ENCODE results near the gene PITPNM3. TPM values are rescaled to one million over a fixed set of nuclear protein-coding genes. Genes with fewer than 3 reads are reported as not detected.

The PITPNM3 gene
- total RNA-seq, 1 donor from 2014 or later: 1.4 TPM

DNA sequence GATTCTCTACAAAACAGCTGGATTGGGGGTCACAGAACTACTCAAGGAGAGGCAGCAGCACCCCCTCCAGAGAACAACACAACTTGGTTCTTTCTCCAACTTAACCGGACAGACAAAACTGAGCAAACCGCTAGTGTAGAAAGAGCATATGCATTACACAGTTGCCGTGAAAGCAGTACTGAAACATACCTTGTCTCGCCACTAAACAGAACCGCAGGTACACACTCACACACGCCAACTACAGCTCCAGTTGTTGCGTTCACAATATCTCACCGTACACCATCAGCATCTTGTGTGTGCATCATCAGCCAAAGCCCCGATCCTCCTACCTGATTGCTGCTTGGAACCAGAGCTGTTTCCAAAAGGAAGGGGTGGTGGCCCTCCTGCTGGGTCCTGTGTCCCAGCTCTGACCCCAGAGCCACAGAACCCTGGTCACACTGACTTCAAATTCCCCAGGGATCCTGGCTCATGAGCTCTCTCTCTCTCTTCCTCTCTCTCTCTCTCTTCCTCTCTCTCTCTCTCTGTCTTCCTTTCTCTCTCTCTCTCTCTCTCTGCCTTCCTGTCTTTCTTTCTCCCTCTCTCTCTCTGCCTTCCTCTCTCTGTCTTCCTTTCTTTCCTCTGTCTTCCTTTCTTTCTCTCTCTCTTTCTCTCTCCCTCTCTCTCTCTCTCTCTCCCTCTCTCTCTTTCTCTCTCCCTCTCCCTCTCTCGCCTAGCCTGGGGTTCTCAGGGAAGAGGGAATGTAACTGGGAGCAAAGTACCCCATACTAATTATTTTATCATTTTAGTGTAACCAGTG lies 103.7 kb downstream of the PITPNM3 start:
- TF ChIP-seq, protein P1, sequence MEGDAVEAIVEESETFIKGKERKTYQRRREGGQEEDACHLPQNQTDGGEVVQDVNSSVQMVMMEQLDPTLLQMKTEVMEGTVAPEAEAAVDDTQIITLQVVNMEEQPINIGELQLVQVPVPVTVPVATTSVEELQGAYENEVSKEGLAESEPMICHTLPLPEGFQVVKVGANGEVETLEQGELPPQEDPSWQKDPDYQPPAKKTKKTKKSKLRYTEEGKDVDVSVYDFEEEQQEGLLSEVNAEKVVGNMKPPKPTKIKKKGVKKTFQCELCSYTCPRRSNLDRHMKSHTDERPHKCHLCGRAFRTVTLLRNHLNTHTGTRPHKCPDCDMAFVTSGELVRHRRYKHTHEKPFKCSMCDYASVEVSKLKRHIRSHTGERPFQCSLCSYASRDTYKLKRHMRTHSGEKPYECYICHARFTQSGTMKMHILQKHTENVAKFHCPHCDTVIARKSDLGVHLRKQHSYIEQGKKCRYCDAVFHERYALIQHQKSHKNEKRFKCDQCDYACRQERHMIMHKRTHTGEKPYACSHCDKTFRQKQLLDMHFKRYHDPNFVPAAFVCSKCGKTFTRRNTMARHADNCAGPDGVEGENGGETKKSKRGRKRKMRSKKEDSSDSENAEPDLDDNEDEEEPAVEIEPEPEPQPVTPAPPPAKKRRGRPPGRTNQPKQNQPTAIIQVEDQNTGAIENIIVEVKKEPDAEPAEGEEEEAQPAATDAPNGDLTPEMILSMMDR (conservative IDR thresholded peaks at IDR 0.05): no peak
- no peaks in the 10 kb centered on the region for H3K9me3 Mint-ChIP-seq
- peaks cover 9% of the 10 kb centered on the region for H3K36me3 Mint-ChIP-seq (ENCODE audit: low read depth)
- peaks cover 11% of the 10 kb centered on the region for H3K27me3 Mint-ChIP-seq (ENCODE audit: low read depth)
- H3K4me1 Mint-ChIP-seq: peaks cover 53% of the 10 kb centered on the region
- no peak overlapping the region for H3K27ac Mint-ChIP-seq (ENCODE audit: unreplicated experiment)
- H3K4me3 Mint-ChIP-seq: peak overlapping the region; percentile 74
- DNase-seq (ENCODE audit: low read depth, low spot score): no peak

DNA sequence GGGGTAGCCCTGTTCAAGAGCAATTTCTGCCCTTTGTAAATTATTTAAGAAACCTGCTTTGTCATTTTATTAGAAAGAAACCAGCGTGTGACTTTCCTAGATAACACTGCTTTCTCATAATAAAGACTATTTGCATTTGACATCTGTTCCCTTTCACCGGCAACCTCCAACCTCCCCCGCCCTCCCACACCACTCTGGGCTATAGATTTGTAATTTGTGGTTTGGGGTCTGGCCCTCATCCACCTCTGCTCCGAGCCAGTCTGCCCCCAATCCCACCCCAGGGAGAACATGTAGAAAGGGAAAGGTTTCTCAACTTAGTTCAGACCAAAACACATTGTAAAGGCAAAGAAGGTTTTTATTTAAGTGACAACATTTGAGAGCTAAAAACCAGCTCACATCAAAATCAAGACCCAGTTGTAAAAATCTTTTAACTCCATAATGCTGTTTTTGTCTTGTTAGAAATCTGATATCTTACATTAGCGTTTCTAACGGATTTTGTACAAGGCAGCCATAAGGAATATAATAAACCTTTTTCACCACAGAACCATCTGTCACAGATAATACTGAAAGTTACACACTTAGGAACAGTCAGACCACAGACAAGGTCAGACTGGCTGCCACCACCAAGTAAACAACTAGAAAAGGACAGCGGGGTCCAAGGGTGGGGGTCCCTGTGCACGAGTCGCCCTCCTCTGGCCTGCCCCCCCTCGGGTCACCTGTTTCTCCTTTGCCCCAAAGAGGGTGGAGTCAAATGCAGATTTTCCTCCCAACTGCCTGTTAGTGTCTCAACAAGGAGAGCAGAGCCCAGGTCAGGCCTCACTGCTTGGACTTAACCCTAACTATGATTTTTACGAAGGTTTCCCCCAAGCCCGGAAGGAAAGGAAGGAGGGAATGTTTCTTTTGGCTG lies 105.2 kb downstream of the PITPNM3 start:
- DNase-seq (ENCODE audit: low read depth, low spot score): no peak
- Mint-ChIP-seq H3K27ac (ENCODE audit: unreplicated experiment) (no peak overlapping the region), H3K36me3 (ENCODE audit: low read depth) (peaks cover 9% of the 10 kb centered on the region), H3K4me1 (peaks cover 48% of the 10 kb centered on the region), H3K27me3 (ENCODE audit: low read depth) (peaks cover 5% of the 10 kb centered on the region), H3K4me3 (peak overlapping the region; percentile 27), H3K9me3 (no peaks in the 10 kb centered on the region)
- TF ChIP-seq, protein P1 (conservative IDR thresholded peaks at IDR 0.05): no peak

DNA sequence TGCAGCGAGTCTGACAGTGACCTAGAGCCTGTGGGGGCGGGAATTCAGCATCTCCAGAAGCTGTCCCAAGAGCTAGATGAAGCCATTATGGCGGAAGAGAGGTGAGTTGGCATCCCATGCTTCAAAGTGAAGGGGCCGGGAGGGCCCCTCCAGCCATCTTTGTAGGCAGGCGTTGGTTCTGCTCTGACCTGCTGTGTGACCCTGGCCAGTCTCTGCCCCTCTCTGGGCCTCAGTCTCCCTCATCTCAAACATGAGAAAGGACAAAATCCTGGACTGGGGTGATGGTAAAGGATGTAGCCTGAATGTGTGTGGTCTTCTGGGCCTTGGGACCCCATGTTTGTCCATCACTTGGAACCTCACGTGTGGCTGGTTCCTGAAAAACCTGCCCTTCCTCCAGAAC lies 107.0 kb downstream of the PITPNM3 start:
- TF ChIP-seq, protein P1 (conservative IDR thresholded peaks at IDR 0.05): no peak
- H3K36me3 Mint-ChIP-seq (ENCODE audit: low read depth): peaks cover 18% of the 10 kb centered on the region
- no peak for DNase-seq (ENCODE audit: low read depth, low spot score)
- H3K27me3 Mint-ChIP-seq (ENCODE audit: low read depth): peaks cover 2% of the 10 kb centered on the region
- H3K27ac Mint-ChIP-seq (ENCODE audit: unreplicated experiment): no peak overlapping the region
- no peak overlapping the region for H3K4me3 Mint-ChIP-seq
- H3K4me1 Mint-ChIP-seq: peaks cover 58% of the 10 kb centered on the region
- no peaks in the 10 kb centered on the region for H3K9me3 Mint-ChIP-seq

DNA sequence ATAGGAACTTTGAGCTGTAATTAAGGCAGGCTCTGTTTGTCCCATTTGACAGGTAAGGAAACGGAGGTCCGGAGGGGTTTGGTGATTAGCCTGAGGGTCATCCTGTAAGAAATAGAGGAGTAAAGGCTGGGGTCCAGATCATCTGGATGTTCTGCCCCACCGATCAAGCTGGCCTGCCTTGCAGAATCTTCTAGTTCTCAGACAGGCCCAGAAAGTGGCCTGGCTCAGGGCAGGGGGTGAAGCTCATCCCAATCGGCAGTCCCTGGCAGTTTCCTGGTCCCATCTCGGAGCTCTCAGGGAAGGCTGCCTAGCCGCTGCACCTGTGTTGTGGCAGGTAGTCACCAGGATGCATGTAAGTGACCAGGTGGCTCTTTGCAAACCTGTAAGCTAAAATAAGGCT lies 107.9 kb downstream of the PITPNM3 start:
- H3K4me3 Mint-ChIP-seq: peak overlapping the region; percentile 78
- H3K9me3 Mint-ChIP-seq: no peaks in the 10 kb centered on the region
- H3K4me1 Mint-ChIP-seq: peaks cover 58% of the 10 kb centered on the region

DNA sequence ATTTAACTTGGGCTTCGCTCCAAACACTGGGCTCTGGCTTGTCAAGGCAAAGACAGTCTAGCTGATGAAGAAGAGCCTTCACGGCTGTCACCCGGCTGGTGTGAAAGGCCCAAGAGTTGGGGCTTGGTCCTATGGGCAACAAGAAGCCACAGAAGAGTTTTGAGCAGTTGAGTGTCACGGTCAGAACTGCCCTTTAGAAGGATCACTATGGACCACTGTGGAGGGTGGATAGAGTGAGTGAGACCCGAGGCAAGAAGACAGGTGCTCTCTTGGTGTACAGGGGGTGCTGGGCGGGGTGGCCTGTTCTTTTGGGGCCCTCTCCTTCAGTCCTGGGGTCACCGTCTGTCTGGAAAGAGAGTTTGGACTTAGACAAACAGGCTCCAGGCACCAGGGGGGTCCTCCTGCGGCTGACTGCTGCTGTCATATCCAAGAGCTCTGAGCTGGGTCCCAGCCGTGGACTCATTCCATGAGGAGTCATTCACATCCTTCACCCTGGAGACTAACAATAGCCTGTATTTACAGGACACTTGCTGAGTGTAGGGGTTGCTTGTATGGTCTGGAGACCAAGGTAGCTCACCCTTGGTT lies 109.7 kb downstream of the PITPNM3 start:
- TF ChIP-seq, protein P1 (conservative IDR thresholded peaks at IDR 0.05): no peak
- no peaks in the 10 kb centered on the region for H3K27me3 Mint-ChIP-seq (ENCODE audit: low read depth)
- peaks cover 19% of the 10 kb centered on the region for H3K36me3 Mint-ChIP-seq (ENCODE audit: low read depth)
- no peak for DNase-seq (ENCODE audit: low read depth, low spot score)
- H3K27ac Mint-ChIP-seq (ENCODE audit: unreplicated experiment): no peak overlapping the region
- no peaks in the 10 kb centered on the region for H3K9me3 Mint-ChIP-seq
- peaks cover 54% of the 10 kb centered on the region for H3K4me1 Mint-ChIP-seq
- peak overlapping the region; percentile 64 for H3K4me3 Mint-ChIP-seq

More for the DNA sequence above, 107.9 kb downstream of the PITPNM3 start:
- DNase-seq (ENCODE audit: low read depth, low spot score): no peak
- H3K27ac Mint-ChIP-seq (ENCODE audit: unreplicated experiment): no peak overlapping the region
- peaks cover 19% of the 10 kb centered on the region for H3K36me3 Mint-ChIP-seq (ENCODE audit: low read depth)
- TF ChIP-seq, protein P1 (conservative IDR thresholded peaks at IDR 0.05): no peak
- no peaks in the 10 kb centered on the region for H3K27me3 Mint-ChIP-seq (ENCODE audit: low read depth)

Measured in neural crest cell (in vitro differentiated cells).